ENCODE data around the gene DNASE1L3.

Gene DNASE1L3

DNA sequence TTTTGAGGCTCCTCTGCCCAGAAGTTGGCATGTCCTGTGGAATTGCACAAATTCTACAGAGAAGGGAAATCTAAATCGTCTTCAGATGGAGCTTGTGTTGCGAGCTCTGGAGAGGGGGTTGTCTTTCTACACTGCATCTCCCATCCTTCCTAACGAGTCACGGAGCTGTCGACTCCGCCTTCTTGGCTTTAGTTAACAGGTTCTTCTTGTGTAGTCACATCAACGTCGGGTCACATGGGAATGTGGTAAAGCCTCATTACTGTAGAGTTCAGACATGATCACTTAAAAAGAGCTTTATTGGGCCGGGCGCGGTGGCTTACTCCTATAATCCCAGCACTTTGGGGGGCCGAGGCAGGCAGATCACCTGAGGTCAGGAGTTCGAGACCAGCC is 60.0 kb downstream of the DNASE1L3 start:
- no peaks in the 10 kb centered on the region for H3K27me3 ChIP-seq (ENCODE audit: control insufficient read depth in 2 of 2, insufficient read depth in 2 of 2, low read length in 2 of 2)
- no peak overlapping the region for H3K4me3 ChIP-seq (ENCODE audit: low read length in 2 of 2)
- no peak overlapping the region for H3K27ac ChIP-seq (ENCODE audit: low read depth in 2 of 2, low read length in 2 of 2)
- no peak overlapping the region for H3K9ac ChIP-seq (ENCODE audit: low read depth in 1 of 2, low read length in 2 of 2)
- no peaks in the 10 kb centered on the region for H3K9me3 ChIP-seq (ENCODE audit: control insufficient read depth in 2 of 2, low read length in 2 of 2)
- peaks cover 90 to 92% of the 10 kb centered on the region in 2 donors for H3K36me3 ChIP-seq (ENCODE audit: control insufficient read depth in 2 of 2, insufficient read depth in 2 of 2, low read length in 2 of 2)
- H3K4me1 ChIP-seq (ENCODE audit: control insufficient read depth in 2 of 2, insufficient read depth in 2 of 2, low read length in 2 of 2), result no peaks in the 10 kb centered on the region

DNA sequence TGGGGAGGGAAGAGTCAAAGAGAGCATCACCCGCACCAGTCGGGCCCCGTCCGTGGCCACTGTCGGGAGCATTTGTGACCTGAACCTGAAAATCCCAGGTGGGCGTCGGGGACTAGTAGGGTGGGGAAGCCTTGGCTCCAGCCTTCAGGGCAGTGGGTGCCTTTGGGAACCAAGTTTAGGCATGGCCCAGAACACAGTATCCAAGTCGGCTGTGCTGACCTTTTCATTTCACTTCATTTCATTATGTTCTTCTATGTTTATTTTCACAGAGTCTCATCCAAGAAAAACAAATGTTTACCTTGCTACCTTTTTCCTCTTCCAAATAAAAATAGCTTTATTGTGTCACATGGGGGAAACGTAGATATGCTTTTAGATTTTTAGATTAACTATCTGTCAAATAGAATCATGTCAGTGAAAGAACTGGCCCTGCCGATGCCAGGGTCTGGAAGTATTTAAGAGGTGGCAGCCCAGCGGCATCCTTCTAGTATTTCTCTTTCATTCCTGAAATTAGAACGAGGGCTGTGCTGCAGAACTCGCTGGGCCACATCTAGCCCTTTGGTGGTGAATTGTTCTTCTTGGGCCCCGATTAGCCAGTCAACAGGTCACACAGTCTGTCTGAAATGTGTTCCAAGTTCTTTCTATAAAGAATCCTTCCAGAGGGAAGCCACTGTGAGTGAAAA is 60.5 kb downstream of the DNASE1L3 start:
- Histone ChIP-seq H3K9ac (ENCODE audit: low read depth in 1 of 2, low read length in 2 of 2) (no peak overlapping the region), H3K27me3 (ENCODE audit: control insufficient read depth in 2 of 2, insufficient read depth in 2 of 2, low read length in 2 of 2) (no peaks in the 10 kb centered on the region), H3K9me3 (ENCODE audit: control insufficient read depth in 2 of 2, low read length in 2 of 2) (no peaks in the 10 kb centered on the region), H3K4me3 (ENCODE audit: low read length in 2 of 2) (no peak overlapping the region), H3K4me1 (ENCODE audit: control insufficient read depth in 2 of 2, insufficient read depth in 2 of 2, low read length in 2 of 2) (no peaks in the 10 kb centered on the region), H3K27ac (ENCODE audit: low read depth in 2 of 2, low read length in 2 of 2) (no peak overlapping the region), H3K36me3 (ENCODE audit: control insufficient read depth in 2 of 2, insufficient read depth in 2 of 2, low read length in 2 of 2) (peaks cover 91 to 94% of the 10 kb centered on the region in 2 donors)

DNA sequence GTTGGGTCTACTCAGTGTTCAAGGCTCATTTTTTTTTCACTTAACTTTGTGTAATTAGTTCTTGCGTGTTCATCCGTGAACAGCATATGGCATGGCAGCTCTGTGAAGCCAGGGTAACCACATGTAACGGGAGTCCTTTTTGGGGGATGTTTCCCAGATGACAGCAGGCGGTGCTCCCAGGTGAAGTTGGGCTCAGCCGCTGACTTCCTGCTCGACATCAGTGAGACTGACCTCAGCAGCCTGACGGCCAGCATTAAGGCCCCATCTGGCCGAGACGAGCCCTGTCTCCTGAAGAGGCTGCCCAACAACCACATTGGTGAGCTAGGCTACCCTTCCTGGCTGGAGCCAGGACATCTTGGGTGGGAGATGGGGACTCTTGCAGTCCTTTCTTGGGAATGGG is 62.7 kb downstream of the DNASE1L3 start:
- H3K27me3 ChIP-seq (ENCODE audit: control insufficient read depth in 2 of 2, insufficient read depth in 2 of 2, low read length in 2 of 2), result no peaks in the 10 kb centered on the region
- H3K4me3 ChIP-seq (ENCODE audit: low read length in 2 of 2), result no peak overlapping the region

GRCh38 chr3:58144478-58145325 is 66.1 kb downstream of the DNASE1L3 start:
- Histone ChIP-seq H3K9me3 (ENCODE audit: control insufficient read depth in 2 of 2, low read length in 2 of 2) (no peaks in the 10 kb centered on the region), H3K9ac (ENCODE audit: low read depth in 1 of 2, low read length in 2 of 2) (no peak overlapping the region), H3K4me1 (ENCODE audit: control insufficient read depth in 2 of 2, insufficient read depth in 2 of 2, low read length in 2 of 2) (no peaks in the 10 kb centered on the region), H3K4me3 (ENCODE audit: low read length in 2 of 2) (no peak overlapping the region), H3K27me3 (ENCODE audit: control insufficient read depth in 2 of 2, insufficient read depth in 2 of 2, low read length in 2 of 2) (no peaks in the 10 kb centered on the region), H3K27ac (ENCODE audit: low read depth in 2 of 2, low read length in 2 of 2) (no peak overlapping the region), H3K36me3 (ENCODE audit: control insufficient read depth in 2 of 2, insufficient read depth in 2 of 2, low read length in 2 of 2) (peaks cover 84 to 92% of the 10 kb centered on the region in 2 donors)

More for the DNA sequence above, 62.7 kb downstream of the DNASE1L3 start:
- peaks cover 89 to 95% of the 10 kb centered on the region in 2 donors for H3K36me3 ChIP-seq (ENCODE audit: control insufficient read depth in 2 of 2, insufficient read depth in 2 of 2, low read length in 2 of 2)
- H3K9ac ChIP-seq (ENCODE audit: low read depth in 1 of 2, low read length in 2 of 2), result no peak overlapping the region
- no peak overlapping the region for H3K27ac ChIP-seq (ENCODE audit: low read depth in 2 of 2, low read length in 2 of 2)
- no peaks in the 10 kb centered on the region for H3K9me3 ChIP-seq (ENCODE audit: control insufficient read depth in 2 of 2, low read length in 2 of 2)
- H3K4me1 ChIP-seq (ENCODE audit: control insufficient read depth in 2 of 2, insufficient read depth in 2 of 2, low read length in 2 of 2), result no peaks in the 10 kb centered on the region

- Histone ChIP-seq H3K4me3 (ENCODE audit: low read length in 2 of 2) (no peak overlapping the region), H3K9ac (ENCODE audit: low read depth in 1 of 2, low read length in 2 of 2) (no peak overlapping the region), H3K27me3 (ENCODE audit: control insufficient read depth in 2 of 2, insufficient read depth in 2 of 2, low read length in 2 of 2) (no peaks in the 10 kb centered on the region), H3K9me3 (ENCODE audit: control insufficient read depth in 2 of 2, low read length in 2 of 2) (no peaks in the 10 kb centered on the region), H3K27ac (ENCODE audit: low read depth in 2 of 2, low read length in 2 of 2) (no peak overlapping the region), H3K36me3 (ENCODE audit: control insufficient read depth in 2 of 2, insufficient read depth in 2 of 2, low read length in 2 of 2) (peaks cover 84 to 90% of the 10 kb centered on the region in 2 donors), H3K4me1 (ENCODE audit: control insufficient read depth in 2 of 2, insufficient read depth in 2 of 2, low read length in 2 of 2) (no peaks in the 10 kb centered on the region)
These were observed 67.2 kb downstream of the DNASE1L3 start for GRCh38 chr3:58143417-58144055.

Data from mucosa of rectum (tissue), 2 donors.